Vagina (tissue), 2 donors: ENCODE data around the gene SLX4IP.

ENCODE experiments used
- POLR2A ChIP-seq, 2 donors: fragments of 450-650 bp; IDR thresholded peaks; one replicate each; pipeline ENCODE4 v1.6.1; 2017; ENCODE audit warnings: antibody characterized with exemption in 2 of 2, mild to moderate bottlenecking in 2 of 2, moderate library complexity in 2 of 2
- POLR2AphosphoS5 ChIP-seq, 2 donors: sonication (generic); formaldehyde crosslinking; IDR thresholded peaks; one replicate each; pipeline ENCODE4 v1.9.0; 2017; ENCODE audit warnings: antibody characterized with exemption in 2 of 2, mild to moderate bottlenecking in 2 of 2, low read depth in 1 of 2; ENCODE audit not compliant: insufficient read depth in 1 of 2
- TF ChIP-seq, protein P1 (sequence below), 3 experiments: fragments of 450-650 bp in 2 of 3; fragments of 200-600 bp in 1 of 3; sonication (generic) in 1 of 3; IDR thresholded peaks; one replicate each; pipeline ENCODE4 v1.5.1; 2017 to 2019; ENCODE audit warnings: antibody characterized with exemption in 3 of 3, mild to moderate bottlenecking in 2 of 3, moderate library complexity in 2 of 3

DNA sequence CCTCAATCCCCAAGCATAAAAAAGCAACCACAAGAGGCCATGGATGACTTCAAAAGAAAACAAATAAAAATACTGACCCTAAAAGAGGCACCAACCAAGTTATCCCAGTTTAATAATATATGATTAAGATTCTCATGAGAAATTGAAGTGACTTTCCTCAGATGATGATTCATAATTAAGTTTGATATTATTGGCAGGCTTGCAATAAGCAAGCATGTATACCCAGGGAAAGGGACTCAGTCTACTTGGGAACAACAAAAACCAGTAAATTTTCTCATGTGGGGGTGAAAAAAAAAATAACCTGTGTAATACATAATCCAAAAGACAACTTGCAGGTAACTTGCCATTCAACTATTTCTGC lies 219.1 kb downstream of the SLX4IP start:
- TF ChIP-seq, protein P1, sequence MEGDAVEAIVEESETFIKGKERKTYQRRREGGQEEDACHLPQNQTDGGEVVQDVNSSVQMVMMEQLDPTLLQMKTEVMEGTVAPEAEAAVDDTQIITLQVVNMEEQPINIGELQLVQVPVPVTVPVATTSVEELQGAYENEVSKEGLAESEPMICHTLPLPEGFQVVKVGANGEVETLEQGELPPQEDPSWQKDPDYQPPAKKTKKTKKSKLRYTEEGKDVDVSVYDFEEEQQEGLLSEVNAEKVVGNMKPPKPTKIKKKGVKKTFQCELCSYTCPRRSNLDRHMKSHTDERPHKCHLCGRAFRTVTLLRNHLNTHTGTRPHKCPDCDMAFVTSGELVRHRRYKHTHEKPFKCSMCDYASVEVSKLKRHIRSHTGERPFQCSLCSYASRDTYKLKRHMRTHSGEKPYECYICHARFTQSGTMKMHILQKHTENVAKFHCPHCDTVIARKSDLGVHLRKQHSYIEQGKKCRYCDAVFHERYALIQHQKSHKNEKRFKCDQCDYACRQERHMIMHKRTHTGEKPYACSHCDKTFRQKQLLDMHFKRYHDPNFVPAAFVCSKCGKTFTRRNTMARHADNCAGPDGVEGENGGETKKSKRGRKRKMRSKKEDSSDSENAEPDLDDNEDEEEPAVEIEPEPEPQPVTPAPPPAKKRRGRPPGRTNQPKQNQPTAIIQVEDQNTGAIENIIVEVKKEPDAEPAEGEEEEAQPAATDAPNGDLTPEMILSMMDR (IDR thresholded peaks at IDR 0.05) = no peak
- TF ChIP-seq POLR2A (IDR thresholded peaks at IDR 0.05) = no peak
- TF ChIP-seq POLR2AphosphoS5 (IDR thresholded peaks at IDR 0.05; ENCODE audit: insufficient read depth in 1 of 2, low read depth in 1 of 2) = no peak
